GM12892 (cell line): ENCODE results near the gene WIPF2.

Experiments used
- POLR2A ChIP-seq: IDR thresholded peaks from 2 replicates; pipeline ENCODE4 v1.6.1; 2011; ENCODE audit warnings: low read depth, low read length, control low read depth
- POLR2AphosphoS5 ChIP-seq: IDR thresholded peaks from 2 replicates; pipeline ENCODE4 v1.6.1; 2011; ENCODE audit warnings: low read depth, low read length, control low read depth
- TAF1 ChIP-seq: IDR thresholded peaks from 2 replicates; pipeline ENCODE4 v1.6.1; 2011; ENCODE audit warnings: low read depth, mild to moderate bottlenecking, control low read depth, low read length, borderline replicate concordance

DNA sequence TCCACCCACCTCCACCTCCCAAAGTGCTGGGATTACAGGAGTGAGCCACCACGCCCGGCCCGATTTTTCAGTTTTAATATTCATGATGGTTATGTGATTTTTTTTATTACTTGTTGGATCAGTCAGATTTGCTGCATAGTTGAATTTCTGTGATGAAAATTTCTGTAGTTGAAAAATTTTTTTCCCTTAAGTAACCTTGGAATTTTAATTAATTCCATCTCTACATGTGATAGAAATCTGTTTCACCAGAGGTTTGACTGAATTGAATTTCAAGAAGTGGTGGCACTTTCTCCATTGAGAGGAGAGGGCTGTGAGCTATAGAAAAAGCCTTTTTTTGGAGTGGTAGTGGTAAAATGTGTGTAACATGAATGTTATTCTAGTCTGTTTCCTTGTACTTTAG is 24.7 kb downstream of the WIPF2 start:
- no peak for TF ChIP-seq POLR2AphosphoS5
- TF ChIP-seq POLR2A: no peak
- no peak for TF ChIP-seq TAF1
